Left renal pelvis (tissue), 4 donors: Measurements from ENCODE around the gene MEF2A. TPM values are rescaled to one million over a fixed set of nuclear protein-coding genes. Genes with fewer than 3 reads are reported as not detected.
"Not testable (repeated sequence)": the region's sequence is repeated elsewhere in the genome, so short reads cannot be mapped to it uniquely, and the experiment has no call there.

Experiments
- DNase-seq, 4 donors: peaks; one replicate each; pipeline ENCODE4 v3.0.0-alpha.2; 2013; ENCODE audit warnings: low read depth in 4 of 4, low spot score in 3 of 4
- polyA plus RNA-seq, 4 donors: library from polyadenylated mRNA; unstranded; fragments of 120-200 nt; gene quantifications; one replicate each; pipeline ENCODE4 v1.2.1, GENCODE V29; 2013; ENCODE audit not compliant: insufficient read length in 4 of 4

The MEF2A gene
- polyA plus RNA-seq, 4 donors, result 53.1 to 64.4 (median 59.8) TPM

GRCh38 chr15:99635145-99635544 lies 69.4 kb downstream of the MEF2A start:
- DNase-seq, result no peak

- no peak for DNase-seq
These were observed 70.0 kb downstream of the MEF2A start for GRCh38 chr15:99635794-99636193.

- no peak for DNase-seq
These were observed 79.2 kb downstream of the MEF2A start for GRCh38 chr15:99644913-99645542.

GRCh38 chr15:99645543-99645935 lies 79.8 kb downstream of the MEF2A start:
- DNase-seq, result no peak

GRCh38 chr15:99645951-99646350 lies 80.2 kb downstream of the MEF2A start:
- DNase-seq, result no peak

GRCh38 chr15:99651023-99651807 lies 85.4 kb downstream of the MEF2A start:
- no peak for DNase-seq

GRCh38 chr15:99656205-99656604 lies 90.4 kb downstream of the MEF2A start:
- DNase-seq, result no peak

GRCh38 chr15:99657996-99658395 lies 92.2 kb downstream of the MEF2A start:
- no peak for DNase-seq

GRCh38 chr15:99662903-99663302 lies 97.1 kb downstream of the MEF2A start:
- no peak for DNase-seq

GRCh38 chr15:99666073-99666472 lies 100.3 kb downstream of the MEF2A start:
- DNase-seq, result not testable (repeated sequence)

- DNase-seq, result no peak
These were observed 102.9 kb downstream of the MEF2A start for GRCh38 chr15:99668533-99669182.

GRCh38 chr15:99669250-99669649 lies 103.5 kb downstream of the MEF2A start:
- DNase-seq, result no peak

- DNase-seq, result no peak
These were observed 106.3 kb downstream of the MEF2A start for GRCh38 chr15:99671926-99672635.

- DNase-seq, result no peak
These were observed 107.3 kb downstream of the MEF2A start for GRCh38 chr15:99673111-99673510.

- DNase-seq, result no peak
These were observed 108.5 kb downstream of the MEF2A start for GRCh38 chr15:99674279-99674678.

GRCh38 chr15:99677540-99678134 lies 111.9 kb downstream of the MEF2A start:
- no peak for DNase-seq

GRCh38 chr15:99680276-99680675 lies 114.5 kb downstream of the MEF2A start:
- DNase-seq, result no peak

GRCh38 chr15:99681990-99682389 lies 116.2 kb downstream of the MEF2A start:
- DNase-seq, result no peak

GRCh38 chr15:99682455-99682854 lies 116.7 kb downstream of the MEF2A start:
- DNase-seq, result no peak

GRCh38 chr15:99683000-99683670 lies 117.4 kb downstream of the MEF2A start:
- DNase-seq, result no peak
